ENCODE data around the gene CYSRT1.

CYSRT1 gene

DNA sequence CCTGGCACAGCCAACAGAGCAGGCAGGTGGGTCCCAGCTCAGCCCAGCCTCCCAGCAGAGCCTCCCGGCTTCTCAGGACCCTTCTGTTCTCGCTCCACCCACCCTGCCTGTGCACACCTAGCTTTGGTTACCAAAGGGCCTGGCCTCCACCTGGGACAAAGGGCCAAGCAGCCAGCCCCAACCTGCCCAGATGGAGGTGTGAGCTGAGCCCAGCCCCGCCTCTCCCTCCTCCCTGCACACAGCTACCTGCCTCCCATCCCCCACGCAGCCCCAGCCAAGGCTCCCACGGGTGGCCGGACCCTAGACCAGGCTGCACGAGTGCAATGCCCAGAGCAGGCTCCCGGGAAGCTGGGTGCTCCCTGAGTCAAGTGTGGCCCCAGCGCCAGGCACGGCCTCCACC is 30.1 kb upstream of the CYSRT1 start:
- peak; percentile 33 for DNase-seq (ENCODE audit: low read depth)
- no peak overlapping the region for H3K4me3 ChIP-seq (ENCODE audit: low read length)
- TF ChIP-seq, protein P1, sequence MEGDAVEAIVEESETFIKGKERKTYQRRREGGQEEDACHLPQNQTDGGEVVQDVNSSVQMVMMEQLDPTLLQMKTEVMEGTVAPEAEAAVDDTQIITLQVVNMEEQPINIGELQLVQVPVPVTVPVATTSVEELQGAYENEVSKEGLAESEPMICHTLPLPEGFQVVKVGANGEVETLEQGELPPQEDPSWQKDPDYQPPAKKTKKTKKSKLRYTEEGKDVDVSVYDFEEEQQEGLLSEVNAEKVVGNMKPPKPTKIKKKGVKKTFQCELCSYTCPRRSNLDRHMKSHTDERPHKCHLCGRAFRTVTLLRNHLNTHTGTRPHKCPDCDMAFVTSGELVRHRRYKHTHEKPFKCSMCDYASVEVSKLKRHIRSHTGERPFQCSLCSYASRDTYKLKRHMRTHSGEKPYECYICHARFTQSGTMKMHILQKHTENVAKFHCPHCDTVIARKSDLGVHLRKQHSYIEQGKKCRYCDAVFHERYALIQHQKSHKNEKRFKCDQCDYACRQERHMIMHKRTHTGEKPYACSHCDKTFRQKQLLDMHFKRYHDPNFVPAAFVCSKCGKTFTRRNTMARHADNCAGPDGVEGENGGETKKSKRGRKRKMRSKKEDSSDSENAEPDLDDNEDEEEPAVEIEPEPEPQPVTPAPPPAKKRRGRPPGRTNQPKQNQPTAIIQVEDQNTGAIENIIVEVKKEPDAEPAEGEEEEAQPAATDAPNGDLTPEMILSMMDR (IDR thresholded peaks at IDR 0.05; ENCODE audit: insufficient read depth, low read depth, low read length, missing control alignments) = no peak

DNA sequence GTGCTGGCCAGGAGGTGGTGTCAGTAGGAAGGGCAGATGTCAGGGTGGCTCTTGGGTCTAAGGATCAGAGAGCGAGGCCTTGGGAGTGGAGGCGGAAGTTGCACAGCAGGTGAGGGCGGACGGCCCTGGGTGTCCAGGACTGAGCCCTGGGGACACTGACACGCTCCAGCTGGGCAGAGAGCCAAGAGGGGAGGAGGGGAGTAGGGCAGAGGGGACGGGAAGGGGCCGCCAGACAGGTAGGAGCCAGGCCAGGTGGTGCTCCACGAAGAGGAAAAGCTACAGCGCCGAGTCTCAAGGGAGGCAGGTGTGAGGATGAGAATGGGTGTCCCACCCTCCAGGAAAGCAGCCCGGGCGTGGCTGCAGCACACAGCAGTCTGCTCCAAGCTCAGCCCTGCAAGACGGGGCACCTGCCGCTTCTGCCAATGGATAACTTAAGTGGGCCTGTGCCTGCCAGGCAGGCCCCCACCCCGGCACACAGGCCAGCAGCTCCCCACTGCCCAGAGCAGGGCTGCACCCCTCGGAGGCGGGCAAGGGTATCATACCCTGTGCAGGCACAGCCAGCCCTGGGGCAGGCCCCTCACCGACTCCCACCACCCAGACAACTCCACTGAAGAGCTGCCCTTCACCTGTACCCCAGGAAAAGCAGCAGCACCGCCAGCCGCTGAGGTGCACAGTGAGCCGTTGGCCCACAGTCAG is 29.3 kb upstream of the CYSRT1 start:
- no peak overlapping the region for H3K4me3 ChIP-seq (ENCODE audit: low read length)
- peak; percentile 30 for DNase-seq (ENCODE audit: low read depth)
- TF ChIP-seq, protein P1 (IDR thresholded peaks at IDR 0.05; ENCODE audit: insufficient read depth, low read depth, low read length, missing control alignments) = no peak

DNA sequence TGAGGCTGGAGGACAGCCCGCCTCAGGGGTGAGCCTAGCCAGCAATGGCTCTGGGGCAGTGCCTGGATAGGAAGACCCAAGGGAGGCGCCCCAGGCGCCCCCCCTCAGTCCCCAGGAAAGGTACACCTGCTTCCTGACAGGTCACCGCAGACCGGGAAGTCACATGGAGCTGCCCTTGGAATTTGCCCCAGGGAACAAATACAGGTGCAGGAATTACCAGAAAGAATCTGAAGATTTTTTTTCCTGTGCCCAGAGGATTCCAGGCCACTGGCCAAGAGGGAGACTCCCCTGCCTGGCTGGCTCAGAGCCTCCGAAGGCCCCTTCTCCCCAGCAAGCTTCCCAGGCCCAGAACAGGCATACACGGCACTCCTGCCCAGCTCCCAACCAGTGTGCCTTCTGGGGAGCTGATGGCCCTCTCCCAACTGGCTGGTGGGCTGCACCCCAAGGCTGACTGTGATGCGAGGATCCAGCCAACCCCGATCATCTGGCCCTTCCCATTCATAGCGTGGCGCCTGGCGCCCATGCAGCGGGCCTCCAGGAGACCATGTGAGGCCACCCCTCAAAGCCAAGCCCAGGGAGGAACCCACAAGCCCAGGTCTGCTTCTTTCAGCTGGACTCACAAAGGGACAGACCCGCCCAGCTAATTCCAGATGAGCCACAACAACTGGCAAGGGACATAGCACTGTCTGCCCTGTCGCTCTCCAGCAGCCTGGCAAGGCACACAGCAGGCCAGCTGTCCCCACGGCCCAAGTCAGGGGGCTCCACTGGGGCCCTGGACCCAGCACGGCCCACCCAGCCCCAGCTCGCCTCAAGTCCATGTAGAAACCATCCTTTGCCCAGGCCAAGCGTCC is 26.7 kb upstream of the CYSRT1 start:
- H3K4me3 ChIP-seq (ENCODE audit: low read length) = peak overlapping the region; percentile 11
- no peak for DNase-seq (ENCODE audit: low read depth)
- TF ChIP-seq, protein P1 (IDR thresholded peaks at IDR 0.05; ENCODE audit: insufficient read depth, low read depth, low read length, missing control alignments) = no peak

DNA sequence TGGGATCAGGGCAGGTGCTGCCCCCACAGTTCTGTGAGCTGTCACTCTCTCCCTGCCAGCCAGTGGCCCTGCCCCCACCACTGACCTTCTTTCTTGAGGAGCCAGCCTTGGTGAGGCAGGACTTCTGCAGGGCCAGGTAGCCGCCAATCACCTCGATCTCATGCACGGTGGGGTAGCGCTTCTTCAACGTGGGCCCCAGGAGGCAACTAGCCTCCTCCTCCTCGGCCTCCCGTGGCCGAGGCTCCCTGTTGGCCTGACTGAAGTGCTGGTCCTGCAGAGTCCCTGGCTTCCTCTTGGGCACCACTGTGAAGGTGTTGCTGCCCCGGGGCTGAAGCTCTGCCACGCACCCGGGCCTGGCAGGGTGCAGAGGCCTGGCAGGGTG is 26.1 kb upstream of the CYSRT1 start:
- DNase-seq (ENCODE audit: low read depth) = no peak
- H3K4me3 ChIP-seq (ENCODE audit: low read length) = peak overlapping the region; percentile 7
- TF ChIP-seq, protein P1 (IDR thresholded peaks at IDR 0.05; ENCODE audit: insufficient read depth, low read depth, low read length, missing control alignments) = no peak

DNA sequence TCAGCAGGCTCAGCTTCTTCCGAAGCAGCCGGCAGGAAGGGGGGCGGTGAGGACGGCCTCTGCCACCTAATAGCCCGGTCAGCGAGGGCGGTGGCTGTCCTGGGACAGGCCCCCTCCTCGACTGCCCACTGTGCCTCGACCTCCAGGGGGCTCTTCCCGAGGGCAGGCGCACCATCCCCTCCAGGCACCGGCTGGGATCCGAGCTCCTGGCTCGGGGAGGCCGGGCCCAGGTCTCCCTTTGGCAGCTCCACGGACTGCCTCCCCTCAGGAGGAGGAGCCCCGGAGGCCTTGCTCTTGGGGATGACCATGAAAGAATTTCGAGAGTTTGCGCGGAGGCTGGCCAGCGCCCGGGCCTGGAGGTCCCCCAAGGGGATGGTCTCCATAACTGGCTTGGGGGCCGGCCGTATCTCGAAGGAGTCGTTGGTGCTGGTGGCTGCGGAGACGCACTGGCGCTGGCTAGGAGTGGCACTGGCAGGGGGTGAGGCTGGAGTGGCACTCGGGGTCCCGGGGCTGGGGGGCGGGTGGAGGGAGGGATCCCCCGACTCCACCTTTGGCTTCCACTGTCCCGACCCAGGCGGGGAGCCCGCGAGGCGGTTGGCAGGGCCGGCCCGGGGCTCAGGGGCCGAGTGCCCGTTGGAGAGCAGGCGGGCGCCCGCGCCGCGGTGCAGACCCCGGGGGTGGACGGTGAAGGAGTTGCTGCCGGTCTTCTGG is 25.4 kb upstream of the CYSRT1 start:
- no peak for DNase-seq (ENCODE audit: low read depth)
- peak overlapping the region; percentile 26 for H3K4me3 ChIP-seq (ENCODE audit: low read length)
- TF ChIP-seq, protein P1 (IDR thresholded peaks at IDR 0.05; ENCODE audit: insufficient read depth, low read depth, low read length, missing control alignments) = no peak

DNA sequence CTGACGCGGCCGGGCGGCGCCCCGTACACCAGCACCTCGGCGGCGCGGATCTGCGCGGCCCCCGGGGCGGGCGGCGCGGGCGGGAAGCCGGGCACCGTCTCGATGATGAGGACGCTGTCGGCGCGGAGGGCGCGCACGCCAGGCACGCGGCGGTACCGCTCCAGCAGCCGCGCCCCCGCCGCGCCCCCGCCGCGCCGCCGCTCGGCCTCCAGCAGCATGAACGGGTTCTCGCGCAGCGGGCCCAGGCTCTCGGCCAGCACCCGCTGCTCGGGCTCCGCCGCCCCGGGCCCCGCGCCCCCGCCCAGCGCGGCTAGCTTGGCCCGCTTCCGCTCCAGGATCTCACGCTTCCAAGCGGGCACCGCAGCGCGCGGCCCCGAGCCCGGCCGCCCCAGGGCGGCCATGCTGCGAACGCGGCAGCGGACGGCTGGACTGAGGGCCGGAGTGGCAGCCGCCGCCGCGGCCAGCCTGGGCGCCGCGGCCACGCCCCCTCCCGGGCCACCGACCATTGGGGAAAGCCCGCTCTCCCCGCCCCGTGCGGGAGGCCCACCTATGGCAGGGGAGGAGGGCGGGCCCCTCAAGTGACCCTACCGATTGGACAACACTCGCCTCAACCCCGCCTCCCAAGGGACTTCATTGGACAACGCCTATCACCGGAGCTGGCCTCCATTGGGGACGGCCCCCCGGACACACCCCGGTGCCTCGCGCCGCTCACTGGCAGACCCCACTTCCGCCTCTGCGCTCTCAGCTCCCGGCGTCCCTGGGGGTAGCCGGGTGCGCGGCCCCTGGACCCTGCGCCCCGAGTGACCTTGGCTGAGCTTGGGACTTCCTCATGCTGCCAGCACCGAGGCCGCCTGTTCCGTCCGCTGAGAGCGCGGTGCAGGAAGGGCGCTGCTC is 24.4 kb upstream of the CYSRT1 start, which contains the start of gene TPRN:
TPRN (minus strand) TSS at position 431 of the 894 bp plus-strand sequence; CDS start at position 401, 30 bp downstream.
- peak within 1 kb of the TSS; percentile 64 for H3K4me3 ChIP-seq (ENCODE audit: low read length)
- TF ChIP-seq, protein P1 (IDR thresholded peaks at IDR 0.05; ENCODE audit: insufficient read depth, low read depth, low read length, missing control alignments) = no peak
- DNase-seq (ENCODE audit: low read depth) = peak; percentile 99

All from epithelial cell of esophagus (primary cell).